H9 (cell line): ENCODE data around the gene ADGRF1. TPM values are rescaled to one million over a fixed set of nuclear protein-coding genes. Genes with fewer than 3 reads are reported as not detected.

Experiments used
- DNase-seq: peaks from one replicate; pipeline ENCODE4 v3.0.0-alpha.2; 2017
- H2AFZ ChIP-seq: one replicate; pipeline ENCODE4 v1.6.1; 2013; ENCODE audit warnings: mild to moderate bottlenecking, low read length, control low read depth, moderate library complexity
- H2AK5ac ChIP-seq: 2 replicates; pipeline ENCODE4 v1.6.1; 2013; ENCODE audit warnings: low read length, control low read depth, mixed read lengths; ENCODE audit not compliant: insufficient read length
- H2BK120ac ChIP-seq: one replicate; pipeline ENCODE4 v1.6.1; 2013; ENCODE audit warnings: low read depth, mild to moderate bottlenecking, low read length, control low read depth, inconsistent platforms; ENCODE audit not compliant: poor library complexity, severe bottlenecking
- H2BK12ac ChIP-seq: 2 replicates; pipeline ENCODE4 v1.6.1; 2013; ENCODE audit warnings: low read length, control low read depth, mixed read lengths, low read depth; ENCODE audit not compliant: insufficient read length
- H2BK15ac ChIP-seq: 2 replicates; pipeline ENCODE4 v1.6.1; 2013; ENCODE audit warnings: low read depth, low read length, control low read depth
- H2BK20ac ChIP-seq: one replicate; pipeline ENCODE4 v1.6.1; 2013; ENCODE audit warnings: low read depth, mild to moderate bottlenecking, low read length, control low read depth, inconsistent platforms; ENCODE audit not compliant: poor library complexity, severe bottlenecking
- H2BK5ac ChIP-seq: 2 replicates; pipeline ENCODE4 v1.6.1; 2013; ENCODE audit warnings: low read length, control low read depth, mixed read lengths; ENCODE audit not compliant: insufficient read length
- H3K14ac ChIP-seq: 2 replicates; pipeline ENCODE4 v1.6.1; 2013; ENCODE audit warnings: low read length, control low read depth; ENCODE audit not compliant: insufficient read depth
- H3K18ac ChIP-seq: 2 replicates; pipeline ENCODE4 v1.6.1; 2013; ENCODE audit warnings: low read depth, mild to moderate bottlenecking, mixed read lengths, low read length, control low read depth; ENCODE audit not compliant: insufficient read length
- H3K23ac ChIP-seq: 2 replicates; pipeline ENCODE4 v1.6.1; 2013; ENCODE audit warnings: low read length, control low read depth, mixed read lengths, low read depth; ENCODE audit not compliant: insufficient read length
- H3K23me2 ChIP-seq: 2 replicates; pipeline ENCODE4 v1.6.1; 2013; ENCODE audit warnings: low read depth, mild to moderate bottlenecking, mixed read lengths, low read length, control low read depth; ENCODE audit not compliant: insufficient read length, poor library complexity, severe bottlenecking
- H3K27ac ChIP-seq: 2 replicates; pipeline ENCODE4 v1.5.1; 2013; ENCODE audit warnings: low read length, control low read depth, mixed read lengths, low read depth; ENCODE audit not compliant: insufficient read length
- H3K27me3 ChIP-seq: 2 replicates; pipeline ENCODE4 v1.6.1; 2013; ENCODE audit warnings: low read length, control low read depth, inconsistent platforms; ENCODE audit not compliant: insufficient read depth
- H3K4ac ChIP-seq: 2 replicates; pipeline ENCODE4 v1.6.1; 2013; ENCODE audit warnings: low read depth, mild to moderate bottlenecking, control low read depth, inconsistent platforms, low read length, moderate library complexity
- H3K4me1 ChIP-seq: 2 replicates; pipeline ENCODE4 v1.6.1; 2013; ENCODE audit warnings: low read length, control low read depth, inconsistent platforms; ENCODE audit not compliant: insufficient read depth
- H3K4me2 ChIP-seq: 2 replicates; pipeline ENCODE4 v1.6.1; 2013; ENCODE audit warnings: low read length, control low read depth, mixed read lengths; ENCODE audit not compliant: insufficient read length, insufficient read depth
- H3K56ac ChIP-seq: 2 replicates; pipeline ENCODE4 v1.6.1; 2013; ENCODE audit warnings: low read depth, mild to moderate bottlenecking, mixed read lengths, low read length, control low read depth; ENCODE audit not compliant: insufficient read length
- H3K79me1 ChIP-seq: 2 replicates; pipeline ENCODE4 v1.6.1; 2013; ENCODE audit warnings: low read depth, mild to moderate bottlenecking, moderate library complexity, low read length, control low read depth, inconsistent platforms; ENCODE audit not compliant: insufficient read depth, poor library complexity, severe bottlenecking
- H3K79me2 ChIP-seq: 2 replicates; pipeline ENCODE4 v1.6.1; 2013; ENCODE audit warnings: low read length, control low read depth, inconsistent platforms; ENCODE audit not compliant: insufficient read depth
- H3K9ac ChIP-seq: 2 replicates; pipeline ENCODE4 v1.6.1; 2013; ENCODE audit warnings: low read length, control low read depth, mixed read lengths; ENCODE audit not compliant: insufficient read length; ENCODE audit errors: extremely low read depth
- H3K9me3 ChIP-seq: one replicate; pipeline ENCODE4 v1.6.1; 2013; ENCODE audit warnings: low read depth, low read length, inconsistent platforms; ENCODE audit not compliant: control insufficient read depth
- H3T11ph ChIP-seq: one replicate; pipeline ENCODE4 v1.6.1; 2013; ENCODE audit warnings: mild to moderate bottlenecking, low read length, control low read depth, inconsistent platforms
- H4K20me1 ChIP-seq: one replicate; pipeline ENCODE4 v1.6.1; 2013; ENCODE audit not compliant: control insufficient read depth, insufficient read length, insufficient read depth
- H4K5ac ChIP-seq: 2 replicates; pipeline ENCODE4 v1.6.1; 2013; ENCODE audit warnings: low read depth, mild to moderate bottlenecking, mixed read lengths, low read length, control low read depth; ENCODE audit not compliant: insufficient read length
- H4K8ac ChIP-seq: replicated peaks from 2 replicates; pipeline ENCODE4 v1.6.1; 2013; ENCODE audit warnings: low read length, control low read depth, mixed read lengths, low read depth; ENCODE audit not compliant: insufficient read length
- H4K91ac ChIP-seq: 2 replicates; pipeline ENCODE4 v1.6.1; 2013; ENCODE audit warnings: low read depth, mild to moderate bottlenecking, moderate library complexity, mixed read lengths, low read length, control low read depth; ENCODE audit not compliant: insufficient read length
- H3K27ac Mint-ChIP-seq, 3 experiments: 2 replicates in 2 of 3; 3 replicates in 1 of 3; pipeline ENCODE4 v1.8.0; 2020 to 2021; ENCODE audit warnings: mixed read lengths in 3 of 3, mild to moderate bottlenecking in 1 of 3, moderate library complexity in 1 of 3
- H3K27me3 Mint-ChIP-seq: 2 replicates; pipeline ENCODE4 v1.8.0; 2021; ENCODE audit warnings: low read depth, mild to moderate bottlenecking, moderate library complexity, mixed read lengths
- H3K36me3 Mint-ChIP-seq, 3 experiments: 2 replicates in 2 of 3; 3 replicates in 1 of 3; pipeline ENCODE4 v1.8.0; 2020 to 2021; ENCODE audit warnings: low read depth in 3 of 3, mixed read lengths in 3 of 3; ENCODE audit not compliant: insufficient read depth in 1 of 3
- H3K4me1 Mint-ChIP-seq, 2 experiments: 2 replicates each; pipeline ENCODE4 v1.8.0; 2020; ENCODE audit warnings: mixed read lengths in 2 of 2
- H3K4me3 Mint-ChIP-seq, 2 experiments: 2 replicates in 1 of 2; 3 replicates in 1 of 2; pipeline ENCODE4 v1.8.0; 2020 to 2021; ENCODE audit warnings: mild to moderate bottlenecking in 2 of 2, mixed read lengths in 2 of 2, moderate library complexity in 1 of 2
- H3K9me3 Mint-ChIP-seq, 2 experiments: 2 replicates in 1 of 2; 3 replicates in 1 of 2; pipeline ENCODE4 v1.8.0; 2020; ENCODE audit warnings: mild to moderate bottlenecking in 2 of 2, mixed read lengths in 2 of 2, moderate library complexity in 1 of 2
- WGBS: extraction: QIAGEN DNeasy Blood & Tissue Kit; methylation state at CpG from one replicate; pipeline ENCODE4 v1.1.7; 2013; ENCODE audit warnings: missing lambda C conversion rate, low lambda C conversion rate, mixed read lengths; ENCODE audit not compliant: insufficient read length; ENCODE audit errors: extremely low coverage; 5-methylcytosine and 5-hydroxymethylcytosine counted together
- total RNA-seq: library from RNA; stranded (reverse); gene quantifications from 2 replicates; pipeline ENCODE4 v1.2.1, GENCODE V29; 2021
- TF ChIP-seq, protein P1 (sequence below): fragments of 200-600 bp; sonication (generic); conservative IDR thresholded peaks from 3 replicates; pipeline ENCODE4 v1.8.0; 2021; ENCODE audit warnings: antibody characterized with exemption, mild to moderate bottlenecking

ADGRF1 gene
- total RNA-seq, 1 experiment from 2014 or later = not detected

DNA sequence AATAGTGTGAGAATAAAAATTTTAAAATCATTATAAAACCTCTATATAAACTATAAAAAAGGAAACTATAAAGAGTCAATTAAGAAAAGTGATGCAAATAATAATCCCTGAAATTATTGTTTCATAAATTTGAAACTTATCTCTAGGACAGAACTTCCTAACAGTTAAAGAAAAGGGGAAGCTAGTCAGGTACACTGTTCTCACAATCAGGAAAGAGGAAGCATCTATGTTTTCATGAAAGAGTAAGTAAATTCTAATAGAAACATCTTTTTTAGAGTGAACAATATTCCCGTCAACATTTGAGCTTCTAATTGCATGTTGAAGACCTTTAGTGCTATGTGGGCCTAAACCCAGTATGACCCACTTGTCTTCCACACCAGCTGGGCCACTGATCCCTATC, 1.2 kb upstream of the ADGRF1 start:
- Histone ChIP-seq H3K23me2 (no peaks in the 10 kb centered on the region), H3K4ac (no peak overlapping the region), H3K79me2 (no peaks in the 10 kb centered on the region), H4K91ac (no peak overlapping the region), H3K56ac (no peak overlapping the region), H3K9ac (no peak overlapping the region), H3K18ac (no peak overlapping the region), H2BK12ac (no peak overlapping the region), H4K5ac (no peak overlapping the region), H3K14ac (no peak overlapping the region), H2BK15ac (no peak overlapping the region), H3K27ac (no peak overlapping the region), H3K4me2 (no peak overlapping the region), H3K79me1 (no peaks in the 10 kb centered on the region), H3K4me1 (peaks cover 3% of the 10 kb centered on the region; the same call in 1 of the 2 replicates), H4K20me1 (no peaks in the 10 kb centered on the region), H2AK5ac (no peak overlapping the region), H3K27me3 (no peaks in the 10 kb centered on the region), H3T11ph (no peak overlapping the region), H3K23ac (no peak overlapping the region), H3K9me3 (no peaks in the 10 kb centered on the region), H2BK20ac (no peak overlapping the region), H4K8ac (no peak overlapping the region), H2BK120ac (no peak overlapping the region), H2AFZ (no peak overlapping the region), H2BK5ac (no peak overlapping the region)
- no CpG with 5 or more reads among the region's 1 CpG for WGBS
- peaks cover 15 to 17% of the 10 kb centered on the region in 2 experiments for H3K4me1 Mint-ChIP-seq
- no peak for DNase-seq
- no peaks in the 10 kb centered on the region for H3K36me3 Mint-ChIP-seq
- H3K4me3 Mint-ChIP-seq = no peak overlapping the region
- no peak overlapping the region for H3K27ac Mint-ChIP-seq
- H3K9me3 Mint-ChIP-seq = no peaks in the 10 kb centered on the region
- no peaks in the 10 kb centered on the region for H3K27me3 Mint-ChIP-seq
- TF ChIP-seq, protein P1, sequence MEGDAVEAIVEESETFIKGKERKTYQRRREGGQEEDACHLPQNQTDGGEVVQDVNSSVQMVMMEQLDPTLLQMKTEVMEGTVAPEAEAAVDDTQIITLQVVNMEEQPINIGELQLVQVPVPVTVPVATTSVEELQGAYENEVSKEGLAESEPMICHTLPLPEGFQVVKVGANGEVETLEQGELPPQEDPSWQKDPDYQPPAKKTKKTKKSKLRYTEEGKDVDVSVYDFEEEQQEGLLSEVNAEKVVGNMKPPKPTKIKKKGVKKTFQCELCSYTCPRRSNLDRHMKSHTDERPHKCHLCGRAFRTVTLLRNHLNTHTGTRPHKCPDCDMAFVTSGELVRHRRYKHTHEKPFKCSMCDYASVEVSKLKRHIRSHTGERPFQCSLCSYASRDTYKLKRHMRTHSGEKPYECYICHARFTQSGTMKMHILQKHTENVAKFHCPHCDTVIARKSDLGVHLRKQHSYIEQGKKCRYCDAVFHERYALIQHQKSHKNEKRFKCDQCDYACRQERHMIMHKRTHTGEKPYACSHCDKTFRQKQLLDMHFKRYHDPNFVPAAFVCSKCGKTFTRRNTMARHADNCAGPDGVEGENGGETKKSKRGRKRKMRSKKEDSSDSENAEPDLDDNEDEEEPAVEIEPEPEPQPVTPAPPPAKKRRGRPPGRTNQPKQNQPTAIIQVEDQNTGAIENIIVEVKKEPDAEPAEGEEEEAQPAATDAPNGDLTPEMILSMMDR = no peak
